B cell (primary cell): ENCODE data around the gene KIF7. TPM values are rescaled to one million over a fixed set of nuclear protein-coding genes. Genes with fewer than 3 reads are reported as not detected.

Experiments
- ATAC-seq: fragments of 200-7000 bp; cut with Tn5 transposase; one replicate; pipeline ENCODE4 v1.10.0; 2021; ENCODE audit warnings: low read depth, mild to moderate bottlenecking, moderate number of reproducible peaks, moderate library complexity
- CTCF ChIA-PET: fragments of 350-600 bp; sonication (Branson Sonifier 250); formaldehyde crosslinking; loops from one replicate; lab custom pipeline; 2021; ENCODE audit warnings: antibody characterized with exemption, inconsistent platforms; lab: Charles Lee
- POLR2A ChIA-PET: fragments of 350-600 bp; sonication (Branson Sonifier 250); formaldehyde crosslinking; loops from one replicate; lab custom pipeline; 2021; ENCODE audit warnings: antibody characterized with exemption; lab: Charles Lee
- DNase-seq: peaks from one replicate; pipeline ENCODE4 v3.0.0; 2013
- H2AFZ ChIP-seq: 2 replicates; pipeline ENCODE4 v1.6.1; 2012; ENCODE audit warnings: mild to moderate bottlenecking, low read depth, low read length; ENCODE audit not compliant: insufficient read depth, poor library complexity, severe bottlenecking
- H3K27ac ChIP-seq, 2 donors: 1 replicate in 1 of 2; 2 replicates in 1 of 2; pipeline ENCODE4 v1.5.1; 2012 to 2013; ENCODE audit warnings: low read length in 2 of 2, mild to moderate bottlenecking in 2 of 2, moderate library complexity in 1 of 2
- H3K27me3 ChIP-seq, 4 experiments: fragments of 200-600 bp in 1 of 4; sonication (generic) in 1 of 4; replicated peaks in 1 of 4; 1 replicate in 2 of 4; 2 replicates in 2 of 4; pipeline versions ENCODE4 v1.6.1 to v1.7.0; 2013 to 2016; ENCODE audit warnings: low read length in 3 of 4, mild to moderate bottlenecking in 2 of 4, mixed read lengths in 1 of 4, moderate library complexity in 1 of 4; ENCODE audit not compliant: insufficient read depth in 4 of 4, control insufficient read depth in 3 of 4; ENCODE audit errors: control extremely low read depth in 1 of 4
- H3K36me3 ChIP-seq, 2 experiments: replicated peaks in 1 of 2; 1 replicate in 1 of 2; 2 replicates in 1 of 2; pipeline versions ENCODE4 v1.6.1 to v1.7.1; 2013; ENCODE audit warnings: low read length in 1 of 2; ENCODE audit not compliant: insufficient read depth in 2 of 2, control insufficient read depth in 1 of 2; ENCODE audit errors: control extremely low read depth in 1 of 2, extremely low read depth in 1 of 2
- H3K4me1 ChIP-seq, 2 donors: fragments of 200-600 bp in 1 of 2; sonication (generic) in 1 of 2; 1 replicate in 1 of 2; 2 replicates in 1 of 2; pipeline versions ENCODE4 v1.5.1 to v1.6.1; 2013 to 2017; ENCODE audit warnings: low read length in 2 of 2; ENCODE audit not compliant: control insufficient read depth in 2 of 2, insufficient read depth in 2 of 2
- H3K4me2 ChIP-seq: replicated peaks from 2 replicates; pipeline ENCODE3; 2012; ENCODE audit warnings: mild to moderate bottlenecking, low read depth, low read length; ENCODE audit not compliant: poor library complexity, severe bottlenecking
- H3K4me3 ChIP-seq, 5 experiments: fragments of 200-600 bp in 1 of 5; sonication (generic) in 1 of 5; 1 replicate in 3 of 5; 2 replicates in 2 of 5; pipeline versions ENCODE4 v1.5.1 to v1.7.0; 2011 to 2016; ENCODE audit warnings: low read length in 4 of 5, mild to moderate bottlenecking in 4 of 5, low read depth in 2 of 5, control low read depth in 1 of 5, moderate library complexity in 1 of 5; ENCODE audit not compliant: insufficient read depth in 1 of 5; ENCODE audit errors: control extremely low read depth in 1 of 5, extremely low read depth in 1 of 5
- H3K79me2 ChIP-seq: fragments of 200-600 bp; sonication (generic); one replicate; pipeline ENCODE4 v1.6.0; 2016; ENCODE audit warnings: low read length; ENCODE audit not compliant: control insufficient read depth, insufficient read depth
- H3K9ac ChIP-seq: fragments of 200-600 bp; sonication (generic); 2 replicates; pipeline ENCODE4 v1.6.1; 2017; ENCODE audit warnings: mild to moderate bottlenecking, low read length, moderate library complexity
- H3K9me3 ChIP-seq, 3 donors: one replicate each; pipeline versions ENCODE4 v1.6.1 to v1.7.1; 2013; ENCODE audit warnings: low read length in 2 of 3; ENCODE audit not compliant: control insufficient read depth in 2 of 3, insufficient read depth in 1 of 3; ENCODE audit errors: control extremely low read depth in 1 of 3
- H4K20me1 ChIP-seq: 2 replicates; pipeline ENCODE4 v1.6.0; 2012; ENCODE audit warnings: mild to moderate bottlenecking, low read length; ENCODE audit not compliant: insufficient read depth, control insufficient read depth, poor library complexity, severe bottlenecking
- H3K27ac Mint-ChIP-seq: one replicate; pipeline ENCODE4 v1.8.0; 2021; ENCODE audit warnings: mixed read lengths
- H3K27me3 Mint-ChIP-seq: one replicate; pipeline ENCODE4 v1.8.0; 2021; ENCODE audit warnings: mixed read lengths
- H3K4me1 Mint-ChIP-seq: one replicate; pipeline ENCODE4 v1.8.0; 2021; ENCODE audit warnings: mixed read lengths
- H3K4me3 Mint-ChIP-seq: one replicate; pipeline ENCODE4 v1.8.0; 2021; ENCODE audit warnings: mixed read lengths
- H3K9me3 Mint-ChIP-seq: one replicate; pipeline ENCODE4 v1.8.0; 2022; ENCODE audit warnings: mixed read lengths; ENCODE audit not compliant: insufficient read depth
- EZH2 ChIP-seq: IDR thresholded peaks from 2 replicates; pipeline ENCODE4 v1.6.1; 2012; ENCODE audit warnings: borderline replicate concordance, low read depth, mild to moderate bottlenecking, moderate library complexity, low read length; ENCODE audit not compliant: insufficient read depth, poor library complexity, severe bottlenecking
- WGBS: methylation state at CpG from one replicate; pipeline ENCODE4 v1.1.5; 2013; ENCODE audit warnings: missing lambda C conversion rate; ENCODE audit not compliant: insufficient coverage; 5-methylcytosine and 5-hydroxymethylcytosine counted together
- intact Hi-C: fragments of 100-400 bp; cut with micrococcal nuclease; formaldehyde crosslinking; loops from one replicate; pipeline ENCODE4 v1.10.0; 2022
- polyA plus RNA-seq: library from polyadenylated mRNA; depleted of rRNA; stranded (reverse); fragments of >200 nt; gene quantifications from 2 replicates; pipeline ENCODE4 v1.2.3, GENCODE V29; 2012
- total RNA-seq, 2 donors: library from RNA; stranded (reverse); fragments of 120-200 nt in 1 of 2; gene quantifications; 1 replicate in 1 of 2; 2 replicates in 1 of 2; pipeline versions ENCODE4 v1.2.3 to v1.2.4, GENCODE V29; 2013 to 2022
- TF ChIP-seq, protein P1 (sequence below): fragments of 200-600 bp; IDR thresholded peaks from one replicate; pipeline ENCODE4 v1.8.0; 2022; ENCODE audit warnings: antibody characterized with exemption, mild to moderate bottlenecking

Gene KIF7
- total and polyA plus RNA-seq, 2 donors (not counting 1 experiment from before 2014, with no cell fraction given): not detected

DNA sequence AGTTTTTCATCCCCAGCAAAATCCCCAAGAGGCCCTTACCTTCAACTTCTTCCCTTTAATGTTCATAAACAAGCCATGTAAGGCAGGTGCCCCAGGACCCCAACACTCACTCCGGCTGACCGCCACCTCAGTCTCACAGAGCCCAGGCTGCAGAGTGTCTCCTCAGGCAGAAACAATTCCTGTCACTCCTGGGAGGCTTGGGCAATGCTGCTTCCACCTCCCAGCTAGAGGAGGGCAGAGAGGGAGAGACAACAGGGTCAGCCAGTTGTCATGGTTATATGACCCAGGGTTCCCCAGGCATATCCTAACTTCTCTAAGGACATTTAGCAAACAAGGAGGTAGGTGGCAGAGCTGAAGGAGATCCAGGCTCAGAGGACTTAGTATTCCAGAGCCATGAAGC is 23.9 kb upstream of the KIF7 start, which contains the start of gene PLIN1:
TSS of gene PLIN1 (minus strand) at position 156 of the 400 bp plus-strand sequence. CDS start 1,878 bp downstream, outside the sequence.
- CTCF ChIA-PET: no interaction called here
- WGBS: no CpG with 5 or more reads among the region's 2 CpGs
- no peak within 1 kb of the TSS for H3K9ac ChIP-seq
- H3K9me3 Mint-ChIP-seq: no peaks in the 10 kb centered on the region
- H3K4me1 Mint-ChIP-seq: no peaks in the 10 kb centered on the region
- TF ChIP-seq, protein P1, sequence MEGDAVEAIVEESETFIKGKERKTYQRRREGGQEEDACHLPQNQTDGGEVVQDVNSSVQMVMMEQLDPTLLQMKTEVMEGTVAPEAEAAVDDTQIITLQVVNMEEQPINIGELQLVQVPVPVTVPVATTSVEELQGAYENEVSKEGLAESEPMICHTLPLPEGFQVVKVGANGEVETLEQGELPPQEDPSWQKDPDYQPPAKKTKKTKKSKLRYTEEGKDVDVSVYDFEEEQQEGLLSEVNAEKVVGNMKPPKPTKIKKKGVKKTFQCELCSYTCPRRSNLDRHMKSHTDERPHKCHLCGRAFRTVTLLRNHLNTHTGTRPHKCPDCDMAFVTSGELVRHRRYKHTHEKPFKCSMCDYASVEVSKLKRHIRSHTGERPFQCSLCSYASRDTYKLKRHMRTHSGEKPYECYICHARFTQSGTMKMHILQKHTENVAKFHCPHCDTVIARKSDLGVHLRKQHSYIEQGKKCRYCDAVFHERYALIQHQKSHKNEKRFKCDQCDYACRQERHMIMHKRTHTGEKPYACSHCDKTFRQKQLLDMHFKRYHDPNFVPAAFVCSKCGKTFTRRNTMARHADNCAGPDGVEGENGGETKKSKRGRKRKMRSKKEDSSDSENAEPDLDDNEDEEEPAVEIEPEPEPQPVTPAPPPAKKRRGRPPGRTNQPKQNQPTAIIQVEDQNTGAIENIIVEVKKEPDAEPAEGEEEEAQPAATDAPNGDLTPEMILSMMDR: no peak
- no peak for TF ChIP-seq EZH2
- H3K27me3 Mint-ChIP-seq: no peaks in the 10 kb centered on the region
- no peak within 1 kb of the TSS for H3K4me2 ChIP-seq
- H3K4me1 ChIP-seq: no peaks in the 10 kb centered on the region
- H3K36me3 ChIP-seq: peaks cover 0 to 3% of the 10 kb centered on the region in 2 experiments
- H3K79me2 ChIP-seq: no peaks in the 10 kb centered on the region
- H2AFZ ChIP-seq: no peak within 1 kb of the TSS
- no peak within 1 kb of the TSS for H3K27ac ChIP-seq
- H3K27ac Mint-ChIP-seq: no peak within 1 kb of the TSS
- H3K9me3 ChIP-seq: no peaks in the 10 kb centered on the region
- no peaks in the 10 kb centered on the region for H4K20me1 ChIP-seq
- no peak within 1 kb of the TSS for H3K4me3 ChIP-seq
- intact Hi-C loops: no loop called here
- POLR2A ChIA-PET: no interaction called here
- DNase-seq (no peak), ATAC-seq (no peak)
- no peaks in the 10 kb centered on the region for H3K27me3 ChIP-seq
- no peak within 1 kb of the TSS for H3K4me3 Mint-ChIP-seq

DNA sequence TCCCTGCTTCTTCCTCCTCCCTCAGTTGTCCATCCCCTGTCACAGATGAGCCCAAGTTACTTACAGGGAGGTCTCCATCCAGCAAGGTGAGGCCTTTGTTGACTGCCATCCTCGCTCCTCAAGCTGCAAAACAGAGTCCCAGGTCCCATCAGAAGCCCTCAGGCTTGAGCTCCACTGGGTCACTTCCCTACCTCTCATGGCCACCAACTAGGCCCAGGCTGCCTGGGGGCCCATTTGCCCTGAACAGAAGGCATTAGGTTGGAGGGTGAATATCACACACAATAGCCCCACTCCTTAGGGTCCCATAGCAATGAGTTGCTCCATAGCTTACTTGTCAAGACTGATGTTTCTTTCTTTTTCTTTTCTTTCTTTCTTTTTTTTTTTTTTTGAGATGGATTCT is 22.1 kb upstream of the KIF7 start:
- Histone ChIP-seq H3K36me3 (no peaks in the 10 kb centered on the region), H3K4me3 (no peak overlapping the region), H3K27ac (no peak overlapping the region), H3K27me3 (no peaks in the 10 kb centered on the region), H3K4me1 (no peaks in the 10 kb centered on the region), H2AFZ (no peak overlapping the region), H3K4me2 (no peak overlapping the region), H4K20me1 (no peaks in the 10 kb centered on the region), H3K9ac (no peak overlapping the region), H3K79me2 (no peaks in the 10 kb centered on the region), H3K9me3 (peaks cover 0 to 4% (median 0%) of the 10 kb centered on the region in 3 donors)
- TF ChIP-seq, protein P1: no peak
- no peak for TF ChIP-seq EZH2
- Mint-ChIP-seq H3K27ac (no peak overlapping the region), H3K4me3 (no peak overlapping the region), H3K9me3 (no peaks in the 10 kb centered on the region), H3K27me3 (peaks cover 8% of the 10 kb centered on the region), H3K4me1 (no peaks in the 10 kb centered on the region)
- POLR2A ChIA-PET: no interaction called here
- intact Hi-C loops: no loop called here
- DNase-seq: no peak
- WGBS: 100% methylated on average over 1 of the region's 1 CpG
- ATAC-seq: no peak
- CTCF ChIA-PET: no interaction called here
